Spleen (tissue), 7 donors: Measurements from ENCODE around the gene NUTM2F.

Experiments used
- POLR2A ChIP-seq, 3 donors: fragments of 450-650 bp; IDR thresholded peaks; one replicate each; pipeline ENCODE4 v1.5.1; 2017; ENCODE audit warnings: antibody characterized with exemption in 3 of 3, mild to moderate bottlenecking in 1 of 3
- POLR2AphosphoS5 ChIP-seq, 3 donors: sonication (generic); formaldehyde crosslinking; IDR thresholded peaks; one replicate each; pipeline ENCODE4 v1.5.1; 2017; ENCODE audit warnings: antibody characterized with exemption in 3 of 3
- TF ChIP-seq, protein P1 (sequence below), 11 experiments: fragments of 200-600 bp in 7 of 11; fragments of 450-650 bp in 4 of 11; sonication (generic) in 4 of 11; IDR thresholded peaks in 8 of 11; conservative IDR thresholded peaks in 3 of 11; 1 replicate in 7 of 11; 2 replicates in 4 of 11; pipeline versions ENCODE4 v1.4.0 to v1.8.0; 2016 to 2021; ENCODE audit warnings: antibody characterized with exemption in 11 of 11, inconsistent platforms in 4 of 11, mild to moderate bottlenecking in 1 of 11
- donor health status: DM: no; HTN: no; CAD: no; lungs with moderate emphysema.
- donor health status: DM: no; HTN: no; CAD: no.
- donor health status: DM: no; HTN: no; CAD: no.

- TF ChIP-seq, protein P1, sequence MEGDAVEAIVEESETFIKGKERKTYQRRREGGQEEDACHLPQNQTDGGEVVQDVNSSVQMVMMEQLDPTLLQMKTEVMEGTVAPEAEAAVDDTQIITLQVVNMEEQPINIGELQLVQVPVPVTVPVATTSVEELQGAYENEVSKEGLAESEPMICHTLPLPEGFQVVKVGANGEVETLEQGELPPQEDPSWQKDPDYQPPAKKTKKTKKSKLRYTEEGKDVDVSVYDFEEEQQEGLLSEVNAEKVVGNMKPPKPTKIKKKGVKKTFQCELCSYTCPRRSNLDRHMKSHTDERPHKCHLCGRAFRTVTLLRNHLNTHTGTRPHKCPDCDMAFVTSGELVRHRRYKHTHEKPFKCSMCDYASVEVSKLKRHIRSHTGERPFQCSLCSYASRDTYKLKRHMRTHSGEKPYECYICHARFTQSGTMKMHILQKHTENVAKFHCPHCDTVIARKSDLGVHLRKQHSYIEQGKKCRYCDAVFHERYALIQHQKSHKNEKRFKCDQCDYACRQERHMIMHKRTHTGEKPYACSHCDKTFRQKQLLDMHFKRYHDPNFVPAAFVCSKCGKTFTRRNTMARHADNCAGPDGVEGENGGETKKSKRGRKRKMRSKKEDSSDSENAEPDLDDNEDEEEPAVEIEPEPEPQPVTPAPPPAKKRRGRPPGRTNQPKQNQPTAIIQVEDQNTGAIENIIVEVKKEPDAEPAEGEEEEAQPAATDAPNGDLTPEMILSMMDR (IDR thresholded peaks at IDR 0.05 in 8 of 11, conservative IDR thresholded peaks at IDR 0.05 in 3 of 11): no peak
- TF ChIP-seq POLR2A (IDR thresholded peaks at IDR 0.05): no peak
- TF ChIP-seq POLR2AphosphoS5 (IDR thresholded peaks at IDR 0.05): no peak
These were observed 47.9 kb downstream of the NUTM2F start for GRCh38 chr9:94280409-94280989.
